Measurements from ENCODE around the gene TFPI. TPM values are rescaled to one million over a fixed set of nuclear protein-coding genes. Genes with fewer than 3 reads are reported as not detected.
"Not testable (repeated sequence)": the region's sequence is repeated elsewhere in the genome, so short reads cannot be mapped to it uniquely, and the experiment has no call there.

The TFPI gene
- total RNA-seq, 3 donors from 2014 or later = 16.3 to 46.7 (median 31.5) TPM

DNA sequence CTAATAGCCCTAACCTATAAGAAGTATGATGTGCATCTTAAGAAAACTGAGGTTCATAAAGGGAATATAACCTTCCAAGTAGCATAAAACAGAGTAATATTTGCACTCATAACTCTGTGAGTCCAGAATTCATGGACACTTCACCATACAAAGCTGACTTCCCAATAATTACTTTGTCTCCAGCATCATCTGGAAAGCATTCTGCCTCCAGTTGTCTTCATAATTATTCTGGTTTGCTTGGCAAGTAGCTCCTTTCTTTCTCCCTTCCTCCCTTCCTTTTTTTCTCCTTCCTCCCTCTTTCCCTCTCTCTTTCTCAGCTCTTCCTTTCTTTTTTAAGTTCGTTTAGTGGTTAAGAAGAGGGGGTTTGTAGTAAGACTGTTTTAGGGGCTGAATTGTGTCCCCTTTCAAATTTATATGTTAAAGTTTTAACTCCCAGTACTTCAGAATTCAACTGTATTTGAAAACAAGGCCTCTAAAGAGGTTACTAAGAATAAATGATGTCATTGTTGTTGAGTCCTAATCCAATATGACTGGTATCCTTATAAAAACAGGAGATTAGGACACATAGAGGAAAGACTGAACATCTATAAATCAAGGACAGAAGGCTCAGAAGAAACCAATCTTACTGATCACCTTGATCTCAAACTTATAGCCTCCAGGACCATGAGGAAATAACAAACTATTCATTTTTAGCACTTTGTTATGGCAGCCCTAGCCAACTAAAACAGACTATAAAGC, 28.9 kb downstream of the TFPI start:
- intact Hi-C loops (cut with DNase I, micrococcal nuclease) = no loop called here
- ATAC-seq (no peak), DNase-seq (no peak)
- H3K4me1 ChIP-seq (ENCODE audit: low read depth) = no peaks in the 10 kb centered on the region
- no peaks in the 10 kb centered on the region for H3K36me3 ChIP-seq (ENCODE audit: low read depth)
- H3K4me3 ChIP-seq = no peak overlapping the region
- TF ChIP-seq CTCF (IDR thresholded peaks at IDR 0.05) = no peak
- no peaks in the 10 kb centered on the region for H3K9me3 ChIP-seq

- no peak for ATAC-seq
- Histone ChIP-seq H3K9me3 (no peaks in the 10 kb centered on the region), H3K4me1 (ENCODE audit: low read depth) (no peaks in the 10 kb centered on the region), H3K36me3 (ENCODE audit: low read depth) (no peaks in the 10 kb centered on the region), H3K4me3 (no peak overlapping the region)
- TF ChIP-seq CTCF (IDR thresholded peaks at IDR 0.05) = no peak
- DNase-seq = no peak
- intact Hi-C loops (cut with DNase I, micrococcal nuclease) = no loop called here
Observed at GRCh38 chr2:187523325-187523724, 30.9 kb downstream of the TFPI start.

DNA sequence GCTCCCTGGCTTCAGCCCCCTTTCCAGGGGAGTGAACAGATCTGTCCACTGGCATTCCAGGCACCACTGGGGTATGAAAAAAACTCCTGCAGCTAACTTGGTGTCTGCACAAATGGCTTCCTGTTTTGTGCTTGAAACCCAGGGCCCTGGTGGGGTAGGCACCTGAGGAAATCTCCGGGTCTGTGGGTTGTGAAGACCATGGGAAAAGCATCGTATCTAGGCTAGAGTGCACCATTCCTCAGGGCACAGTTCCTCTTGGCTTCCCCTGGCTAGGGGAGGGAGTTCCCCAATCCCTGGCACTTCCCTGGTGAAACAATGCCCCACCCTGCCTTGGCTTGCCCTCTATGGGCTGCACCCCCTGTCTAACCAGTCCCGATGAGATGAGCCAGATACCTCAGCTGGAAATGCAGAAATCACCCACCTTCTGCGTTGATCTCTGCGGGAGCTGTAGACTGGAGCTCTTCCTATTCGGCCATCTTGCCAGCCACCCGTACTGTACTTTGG, 34.1 kb downstream of the TFPI start:
- H3K9me3 ChIP-seq = no peaks in the 10 kb centered on the region
- no peaks in the 10 kb centered on the region for H3K36me3 ChIP-seq (ENCODE audit: low read depth)
- no peaks in the 10 kb centered on the region for H3K4me1 ChIP-seq (ENCODE audit: low read depth)
- DNase-seq = no peak
- no peak overlapping the region for H3K4me3 ChIP-seq
- no peak for TF ChIP-seq CTCF (IDR thresholded peaks at IDR 0.05)
- ATAC-seq = no peak
- intact Hi-C loops (cut with DNase I, micrococcal nuclease) = no loop called here

GRCh38 chr2:187519419-187520120, 34.7 kb downstream of the TFPI start:
- H3K4me3 ChIP-seq = no peak overlapping the region
- intact Hi-C loops (cut with DNase I, micrococcal nuclease) = no loop called here
- ATAC-seq (no peak), DNase-seq (no peak)
- no peaks in the 10 kb centered on the region for H3K36me3 ChIP-seq (ENCODE audit: low read depth)
- no peak for TF ChIP-seq CTCF (IDR thresholded peaks at IDR 0.05)
- H3K4me1 ChIP-seq (ENCODE audit: low read depth) = no peaks in the 10 kb centered on the region
- no peaks in the 10 kb centered on the region for H3K9me3 ChIP-seq

GRCh38 chr2:187517750-187518361, 36.4 kb downstream of the TFPI start:
- intact Hi-C loops (cut with DNase I, micrococcal nuclease); H3K4me1 ChIP-seq (ENCODE audit: low read depth); H3K36me3 ChIP-seq (ENCODE audit: low read depth); H3K9me3 ChIP-seq; ATAC-seq; H3K4me3 ChIP-seq; DNase-seq: not testable (repeated sequence)

DNA sequence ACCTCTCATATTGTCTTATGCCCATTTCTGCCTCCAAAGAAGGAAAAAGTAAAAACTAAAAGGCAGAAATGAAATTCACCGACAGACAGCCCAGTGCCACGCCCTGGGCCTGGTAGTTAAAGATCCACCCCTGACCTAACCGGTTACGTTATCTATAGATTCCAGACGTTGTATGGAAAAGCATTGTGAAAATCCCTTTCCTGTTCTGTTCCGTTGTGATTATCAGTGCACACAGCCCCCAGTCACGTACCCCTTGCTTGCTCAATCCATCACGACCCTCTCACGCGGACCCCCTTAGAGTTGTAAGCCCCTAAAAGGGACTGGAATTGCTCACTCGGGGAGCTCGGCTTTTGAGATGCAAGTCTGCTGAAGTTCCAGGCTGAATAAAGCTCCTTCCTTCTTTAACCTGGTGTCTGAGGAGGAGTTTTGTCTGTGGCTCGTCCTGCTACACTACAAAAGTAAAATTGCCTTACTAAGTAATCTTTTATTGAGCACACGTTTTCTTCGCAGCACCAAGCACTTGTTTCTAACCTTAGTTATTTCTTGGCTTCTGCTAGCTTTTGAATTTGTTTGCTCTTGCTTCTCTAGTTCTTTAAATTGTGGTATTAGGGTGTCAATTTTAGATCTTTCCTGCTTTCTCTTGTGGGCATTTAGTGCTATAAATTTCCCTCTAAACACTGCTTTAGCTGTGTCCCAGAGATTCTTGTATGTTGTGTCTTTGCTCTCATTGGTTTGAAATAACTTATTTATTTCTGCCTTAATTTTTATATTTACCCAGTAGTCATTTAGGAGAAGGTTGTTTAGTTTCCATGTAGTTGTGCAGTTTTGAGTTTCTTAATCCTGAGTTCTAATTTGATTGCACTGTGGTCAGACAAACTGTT, 37.4 kb downstream of the TFPI start:
- peak in 1 of 3 donors; percentile 23 for DNase-seq
- not testable (repeated sequence) for H3K4me1 ChIP-seq (ENCODE audit: low read depth); H3K4me3 ChIP-seq

More for the DNA sequence above, 37.4 kb downstream of the TFPI start:
- H3K9me3 ChIP-seq; H3K36me3 ChIP-seq (ENCODE audit: low read depth); intact Hi-C loops (cut with DNase I, micrococcal nuclease); ATAC-seq: not testable (repeated sequence)

Data from mucosa of descending colon (tissue), 3 donors.